ENCODE results near the gene MCHR2. TPM values are rescaled to one million over a fixed set of nuclear protein-coding genes. Genes with fewer than 3 reads are reported as not detected.

MCHR2 gene
- total and polyA plus RNA-seq, 10 of the 15 experiments (the other 5 are each of a cell fraction or from before 2014, with no cell fraction given), result not detected

- BruUV-seq (replicated peaks), result no TSS peak
- no peak overlapping the region for H3K4me3 ChIP-seq
Measured at GRCh38 chr6:99901596-99902384, 92.2 kb downstream of the MCHR2 start.

More at GRCh38 chr6:99901596-99902384, 92.2 kb downstream of the MCHR2 start:
- intact Hi-C loops (cut with micrococcal nuclease; ENCODE audit: unreplicated experiment) (no loop called here), in situ Hi-C loops (cut with MboI) (no loop called here)
- Histone ChIP-seq H4K20me1 (ENCODE audit: control insufficient read depth, insufficient read depth) (no peaks in the 10 kb centered on the region), H3K9ac (ENCODE audit: control insufficient read depth, insufficient read depth, low read length) (no peak overlapping the region), H3K79me2 (ENCODE audit: control insufficient read depth, insufficient read depth, low read length) (no peaks in the 10 kb centered on the region), H2AFZ (ENCODE audit: control insufficient read depth, low read depth, low read length) (no peak overlapping the region), H3K4me2 (ENCODE audit: control insufficient read depth, insufficient read depth) (no peak overlapping the region), H3K27me3 (replicated peaks in 1 of 2; ENCODE audit: control insufficient read depth in 2 of 2, insufficient read depth in 2 of 2, low read length in 1 of 2) (no peaks in the 10 kb centered on the region; a peak in 1 of 4 replicates), H3K4me1 (ENCODE audit: control insufficient read depth, insufficient read depth, low read length) (no peaks in the 10 kb centered on the region), H3K36me3 (ENCODE audit: control insufficient read depth in 2 of 2, insufficient read depth in 2 of 2, low read length in 1 of 2) (no peaks in the 10 kb centered on the region), H3K9me3 (replicated peaks; ENCODE audit: control insufficient read depth, insufficient read depth, low read length) (no peaks in the 10 kb centered on the region), H3K27ac (ENCODE audit: control insufficient read depth, insufficient read depth) (no peak overlapping the region)
- FAIRE-seq, result no peak
- ChIA-PET SMC1A (ENCODE audit: uncharacterized antibody, unreplicated experiment) (interaction anchor here (1.0 kb wide), 1 partner anchor 817 kb away, joined by 3 read pairs; no protein-coding TSS in a partner anchor), POLR2A (no interaction called here), RAD21 (ENCODE audit: unreplicated experiment) (no interaction called here), CTCF (no interaction called here)
- DNase-seq (ENCODE audit: low read depth, low spot score), result no peak
- ATAC-seq, result no peak
- no peak for TF ChIP-seq NKRF (conservative IDR thresholded peaks at IDR 0.05)
- TF ChIP-seq GABPA (IDR thresholded peaks at IDR 0.05; ENCODE audit: low read depth), result no peak
- no peak for TF ChIP-seq NFYB (IDR thresholded peaks at IDR 0.05; ENCODE audit: insufficient read depth, low read depth, low read length)
- TF ChIP-seq ZNF622 (IDR thresholded peaks at IDR 0.05), result no peak
- no peak for TF ChIP-seq IRF4 (IDR thresholded peaks at IDR 0.05; ENCODE audit: low read depth, low read length)
- no peak for TF ChIP-seq TCF3 (IDR thresholded peaks at IDR 0.05; ENCODE audit: borderline replicate concordance, insufficient read depth, low read depth, low read length)
- no peak for TF ChIP-seq NFIC (IDR thresholded peaks at IDR 0.05; ENCODE audit: low read depth, low read length)
- no peak for TF ChIP-seq NR2C1 (IDR thresholded peaks at IDR 0.05)
- TF ChIP-seq MLLT1 (IDR thresholded peaks at IDR 0.05), result no peak
- TF ChIP-seq CHD1 (IDR thresholded peaks at IDR 0.05; ENCODE audit: low read depth, low read length), result no peak
- no peak for TF ChIP-seq SUPT20H (IDR thresholded peaks at IDR 0.05; ENCODE audit: borderline replicate concordance, control insufficient read depth, low read depth, low read length)
- no peak for TF ChIP-seq FOS (IDR thresholded peaks at IDR 0.05; ENCODE audit: borderline replicate concordance, extremely low read depth, insufficient read length)
- no peak for TF ChIP-seq FOXM1 (IDR thresholded peaks at IDR 0.05; ENCODE audit: low read depth, low read length)
- TF ChIP-seq REST (IDR thresholded peaks at IDR 0.05; ENCODE audit: low read depth, low read length), result no peak
- 19% methylated on average over 6 of the region's 6 CpGs for WGBS (ENCODE audit: insufficient coverage, insufficient replicate concordance, low lambda C conversion rate, missing lambda C conversion rate)
